Measurements from ENCODE around the gene GOLGA6D.
"Not testable (repeated sequence)": the region's sequence is repeated elsewhere in the genome, so short reads cannot be mapped to it uniquely, and the experiment has no call there.

Gene GOLGA6D

GRCh38 chr15:75275617-75276016 lies 7.0 kb upstream of the GOLGA6D start:
- DNase-seq (ENCODE audit: low read depth in 1 of 2, low spot score in 1 of 2) = not testable (repeated sequence)

GRCh38 chr15:75278497-75278896 lies 4.1 kb upstream of the GOLGA6D start:
- not testable (repeated sequence) for DNase-seq (ENCODE audit: low read depth in 1 of 2, low spot score in 1 of 2)

GRCh38 chr15:75284152-75284551 lies 1.5 kb downstream of the GOLGA6D start:
- DNase-seq (ENCODE audit: low read depth in 1 of 2, low spot score in 1 of 2) = not testable (repeated sequence)

GRCh38 chr15:75293660-75294059 lies 11.0 kb downstream of the GOLGA6D start:
- DNase-seq (ENCODE audit: low read depth in 1 of 2, low spot score in 1 of 2) = not testable (repeated sequence)

- not testable (repeated sequence) for DNase-seq (ENCODE audit: low read depth in 1 of 2, low spot score in 1 of 2)
Measured at GRCh38 chr15:75298541-75299310, 16.1 kb downstream of the GOLGA6D start.

GRCh38 chr15:75299311-75299688 lies 16.7 kb downstream of the GOLGA6D start:
- DNase-seq (ENCODE audit: low read depth in 1 of 2, low spot score in 1 of 2) = peak; percentile 32 to 40

GRCh38 chr15:75300026-75300425 lies 17.4 kb downstream of the GOLGA6D start:
- not testable (repeated sequence) for DNase-seq (ENCODE audit: low read depth in 1 of 2, low spot score in 1 of 2)

- DNase-seq (ENCODE audit: low read depth in 1 of 2, low spot score in 1 of 2) = no peak
Measured at GRCh38 chr15:75302318-75302717, 19.7 kb downstream of the GOLGA6D start.

GRCh38 chr15:75302753-75303152 lies 20.1 kb downstream of the GOLGA6D start:
- not testable (repeated sequence) for DNase-seq (ENCODE audit: low read depth in 1 of 2, low spot score in 1 of 2)

- DNase-seq (ENCODE audit: low read depth in 1 of 2, low spot score in 1 of 2) = no peak
Measured at GRCh38 chr15:75306188-75306587, 23.6 kb downstream of the GOLGA6D start.

- no peak for DNase-seq (ENCODE audit: low read depth in 1 of 2, low spot score in 1 of 2)
Measured at GRCh38 chr15:75307778-75308390, 25.2 kb downstream of the GOLGA6D start.

- no peak for DNase-seq (ENCODE audit: low read depth in 1 of 2, low spot score in 1 of 2)
Measured at GRCh38 chr15:75309711-75310110, 27.1 kb downstream of the GOLGA6D start.

GRCh38 chr15:75312548-75312947 lies 29.9 kb downstream of the GOLGA6D start:
- not testable (repeated sequence) for DNase-seq (ENCODE audit: low read depth in 1 of 2, low spot score in 1 of 2)

- no peak for DNase-seq (ENCODE audit: low read depth in 1 of 2, low spot score in 1 of 2)
Measured at GRCh38 chr15:75313116-75313845, 30.6 kb downstream of the GOLGA6D start.

GRCh38 chr15:75314552-75315290 lies 32.1 kb downstream of the GOLGA6D start:
- DNase-seq (ENCODE audit: low read depth in 1 of 2, low spot score in 1 of 2) = no peak

- DNase-seq (ENCODE audit: low read depth in 1 of 2, low spot score in 1 of 2) = not testable (repeated sequence)
Measured at GRCh38 chr15:75319231-75319897, 36.7 kb downstream of the GOLGA6D start.

GRCh38 chr15:75321711-75322110 lies 39.1 kb downstream of the GOLGA6D start:
- no peak for DNase-seq (ENCODE audit: low read depth in 1 of 2, low spot score in 1 of 2)

- DNase-seq (ENCODE audit: low read depth in 1 of 2, low spot score in 1 of 2) = no peak
Measured at GRCh38 chr15:75325922-75326321, 43.3 kb downstream of the GOLGA6D start.

GRCh38 chr15:75327005-75327404 lies 44.4 kb downstream of the GOLGA6D start:
- DNase-seq (ENCODE audit: low read depth in 1 of 2, low spot score in 1 of 2) = no peak

- DNase-seq (ENCODE audit: low read depth in 1 of 2, low spot score in 1 of 2) = no peak
Measured at GRCh38 chr15:75327491-75327890, 44.9 kb downstream of the GOLGA6D start.

Data from activated T-helper 1 cell treated with anti-CD3 and anti-CD28 coated beads, Interleukin-2, amount 50 U/mL, for 16 hours (primary cell).